Mesodermal cell (in vitro differentiated cells): ENCODE data around the gene FKBP1B.
"Not testable (repeated sequence)": the region's sequence is repeated elsewhere in the genome, so short reads cannot be mapped to it uniquely, and the experiment has no call there.

ENCODE experiments used
- H3K27ac ChIP-seq: 2 replicates; pipeline ENCODE4 v1.7.0; 2013; ENCODE audit warnings: mild to moderate bottlenecking, low read depth, low read length, moderate library complexity; ENCODE audit not compliant: severe bottlenecking
- H3K36me3 ChIP-seq: 2 replicates; pipeline ENCODE4 v1.7.1; 2013; ENCODE audit warnings: mild to moderate bottlenecking, low read length, moderate library complexity; ENCODE audit not compliant: control insufficient read depth, insufficient read depth
- H3K4me1 ChIP-seq: one replicate; pipeline ENCODE4 v1.7.1; 2013; ENCODE audit warnings: mild to moderate bottlenecking, low read length; ENCODE audit not compliant: insufficient read depth, control insufficient read depth, poor library complexity, severe bottlenecking
- H3K4me3 ChIP-seq: 2 replicates; pipeline ENCODE4 v1.7.0; 2013; ENCODE audit warnings: low read length, control low read depth, mild to moderate bottlenecking; ENCODE audit not compliant: insufficient read depth, poor library complexity, severe bottlenecking; ENCODE audit errors: extremely low read depth
- H3K9me3 ChIP-seq: 2 replicates; pipeline ENCODE4 v1.7.1; 2013; ENCODE audit warnings: mild to moderate bottlenecking, low read length, moderate library complexity; ENCODE audit not compliant: control insufficient read depth
- WGBS, 2 experiments: methylation state at CpG; one replicate each; pipeline ENCODE4 v1.1.5; 2013; ENCODE audit warnings: missing lambda C conversion rate in 2 of 2; ENCODE audit not compliant: insufficient coverage in 2 of 2; 5-methylcytosine and 5-hydroxymethylcytosine counted together

The FKBP1B gene

DNA sequence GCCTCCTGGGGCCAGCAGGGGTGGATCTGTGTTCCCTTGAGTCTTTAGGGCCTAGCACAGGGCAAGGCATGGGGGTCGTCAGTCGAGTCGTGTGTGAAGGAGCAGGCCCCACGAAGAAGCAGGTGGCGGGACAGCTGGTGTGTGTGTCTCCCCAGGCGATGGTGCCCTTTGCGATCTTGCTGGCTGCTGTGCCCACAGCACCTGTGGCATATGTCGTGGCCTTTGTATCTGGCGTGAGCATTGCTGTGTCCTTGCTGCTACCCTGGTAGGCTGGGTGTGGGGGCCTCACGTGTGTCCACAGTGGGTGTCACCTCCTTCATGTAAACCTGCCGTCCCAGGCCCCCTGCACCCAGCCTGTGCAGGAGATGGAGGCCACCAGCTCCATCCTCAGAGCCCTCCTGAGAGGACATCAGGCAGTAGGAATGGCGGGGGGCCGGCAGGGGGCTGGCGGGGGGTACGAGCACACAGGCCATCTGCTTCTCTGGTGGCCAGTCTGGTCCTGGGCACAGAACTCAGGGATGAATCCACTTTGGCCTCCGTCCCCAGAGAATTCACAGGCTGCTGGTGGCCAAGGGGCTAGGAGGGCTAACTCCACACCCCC is 26.5 kb upstream of the FKBP1B start:
- Histone ChIP-seq H3K4me1 (peaks cover 1% of the 10 kb centered on the region), H3K27ac (no peak overlapping the region), H3K36me3 (peaks cover 34% of the 10 kb centered on the region), H3K9me3 (no peaks in the 10 kb centered on the region), H3K4me3 (no peak overlapping the region)
- WGBS, 2 experiments, result 82 to 90% methylated on average over 13 to 14 of the region's 16 CpGs

DNA sequence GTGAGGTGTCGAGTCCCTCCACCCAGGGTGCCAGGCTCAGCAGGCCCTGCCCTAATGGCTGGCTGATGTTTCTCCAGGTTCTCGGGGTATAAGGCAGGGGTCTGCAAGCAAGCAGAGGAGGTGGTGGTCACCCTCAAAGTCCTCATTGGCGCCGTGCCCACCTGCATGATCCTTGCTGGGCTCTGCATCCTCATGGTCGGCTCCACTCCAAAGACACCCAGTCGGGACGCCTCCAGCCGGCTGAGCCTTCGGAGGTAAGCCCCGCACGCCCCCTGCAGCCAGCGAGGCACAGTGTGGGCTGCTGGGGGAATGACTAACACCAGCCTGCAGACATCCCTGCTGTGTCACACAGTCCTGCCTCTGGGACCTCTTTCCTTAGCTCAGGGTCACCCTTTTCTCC is 25.5 kb upstream of the FKBP1B start:
- Histone ChIP-seq H3K9me3 (no peaks in the 10 kb centered on the region), H3K27ac (no peak overlapping the region), H3K36me3 (peaks cover 39% of the 10 kb centered on the region), H3K4me1 (no peaks in the 10 kb centered on the region), H3K4me3 (no peak overlapping the region)
- WGBS, 2 experiments, result 87% methylated on average over 11 to 12 of the region's 12 CpGs

DNA sequence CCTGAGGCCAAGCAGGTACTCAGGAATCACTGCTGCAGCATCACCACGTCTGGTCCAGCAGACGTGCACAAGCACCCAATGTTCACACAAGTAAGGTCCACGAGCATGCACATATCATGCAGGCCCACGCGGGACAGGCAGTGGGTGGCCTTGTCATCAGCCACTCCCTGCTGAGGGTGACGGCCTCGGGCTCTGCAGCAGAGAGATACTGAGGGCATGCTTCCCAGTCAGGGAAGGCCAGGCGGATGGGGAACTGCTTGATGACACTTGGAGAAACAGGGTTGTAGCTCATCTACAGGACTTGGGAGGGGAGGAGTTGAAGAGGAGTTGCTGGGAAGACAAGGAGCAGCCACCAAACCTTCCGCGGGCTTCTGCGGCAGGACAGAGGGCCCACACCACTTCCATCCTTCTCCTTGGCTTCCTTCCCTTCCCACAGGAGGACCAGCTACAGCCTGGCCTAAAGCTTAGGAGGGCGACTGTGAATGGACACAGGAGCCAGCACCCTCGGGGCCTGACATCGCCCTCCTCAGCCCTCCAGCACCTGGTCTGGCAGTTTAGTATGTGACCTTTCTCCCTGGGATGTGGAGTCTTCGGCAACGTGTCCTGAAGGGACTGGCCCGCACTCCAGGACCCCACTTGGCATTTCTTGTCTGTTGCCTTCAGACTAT is 24.4 kb upstream of the FKBP1B start:
- Histone ChIP-seq H3K9me3 (no peaks in the 10 kb centered on the region), H3K36me3 (peaks cover 50% of the 10 kb centered on the region), H3K4me1 (no peaks in the 10 kb centered on the region), H3K27ac (no peak overlapping the region), H3K4me3 (no peak overlapping the region)
- WGBS, 2 experiments, result 93 to 97% methylated on average over 13 to 16 of the region's 17 CpGs

DNA sequence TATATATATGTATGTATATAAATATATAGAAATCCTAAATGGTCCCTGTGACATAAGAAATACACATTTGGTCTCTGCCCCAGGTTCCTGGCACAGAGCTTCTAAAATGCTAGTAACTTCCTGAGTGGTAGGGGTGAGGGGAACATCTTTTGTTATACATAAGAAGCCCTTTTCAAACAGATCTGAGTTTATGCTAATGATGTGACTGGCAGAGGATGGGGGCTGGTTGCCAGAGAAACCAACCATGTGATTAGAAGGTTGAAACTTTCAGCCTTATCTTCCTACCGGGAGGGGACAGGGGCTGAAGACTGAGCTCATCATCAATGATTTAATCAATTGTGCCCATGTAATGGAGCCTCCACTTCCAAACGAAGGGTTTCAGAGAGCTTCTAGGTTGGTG is 23.3 kb upstream of the FKBP1B start:
- no peaks in the 10 kb centered on the region for H3K4me1 ChIP-seq
- 26 to 60% methylated on average over 1 to 2 of the region's 2 CpGs for WGBS, 2 experiments
- H3K27ac ChIP-seq, result no peak overlapping the region
- H3K9me3 ChIP-seq, result no peaks in the 10 kb centered on the region
- no peak overlapping the region for H3K4me3 ChIP-seq
- H3K36me3 ChIP-seq, result peaks cover 59% of the 10 kb centered on the region

DNA sequence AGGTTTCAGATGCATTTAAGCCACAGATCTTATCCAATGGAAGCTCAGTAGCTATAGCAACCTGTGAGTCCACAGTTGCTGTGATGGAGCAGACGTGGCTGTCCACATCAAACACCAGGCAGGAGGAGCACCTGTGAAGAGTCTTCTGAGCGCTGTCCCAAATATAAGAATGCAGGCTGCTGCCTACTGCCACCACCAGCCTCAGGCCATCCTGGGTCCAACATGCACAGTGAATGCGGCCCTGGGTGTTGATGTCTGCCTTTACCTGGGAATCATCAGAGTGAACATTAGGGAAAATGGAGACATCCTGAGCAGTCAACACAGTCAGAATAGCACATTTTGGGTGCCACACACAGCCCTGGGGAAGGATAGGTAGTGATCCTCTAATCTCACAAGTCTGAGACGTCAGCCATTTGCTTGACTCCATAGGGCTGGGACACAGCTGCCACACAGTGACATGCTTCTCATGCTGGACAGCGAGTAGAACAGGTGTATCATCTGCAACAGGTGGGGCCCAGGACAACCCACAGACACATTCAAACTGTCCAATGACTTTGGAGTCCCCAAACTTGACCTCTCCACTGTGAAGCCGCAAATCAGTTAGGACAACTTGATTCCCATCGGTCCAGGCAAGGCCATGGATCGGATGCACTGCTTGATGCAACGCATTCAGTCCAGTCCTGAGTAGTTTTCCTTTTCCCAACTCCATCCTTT is 10.6 kb upstream of the FKBP1B start:
- 95% methylated on average over 7 to 9 of the region's 9 CpGs for WGBS, 2 experiments

DNA sequence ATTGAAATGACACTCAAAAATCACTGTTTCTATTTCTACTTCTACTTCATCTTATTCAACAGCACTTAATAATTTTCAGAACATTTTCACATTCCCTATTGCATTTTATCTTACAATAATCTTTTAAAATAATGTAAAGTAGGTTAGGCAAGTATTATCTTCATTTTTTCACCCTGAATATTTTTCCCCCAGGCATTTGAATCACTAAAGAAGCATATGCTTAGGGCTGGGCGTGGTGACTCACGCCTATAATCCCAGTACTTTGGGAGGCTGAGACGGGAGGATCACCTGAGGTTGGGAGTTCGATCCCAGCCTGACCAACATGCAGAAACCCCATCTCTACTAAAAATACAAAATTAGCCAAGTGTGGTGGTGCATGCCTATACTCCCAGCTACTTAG is 9.0 kb upstream of the FKBP1B start:
- 100% methylated on average over 4 of the region's 4 CpGs; no CpG with 5 or more reads in 1 of the 2 experiments for WGBS, 2 experiments
- Histone ChIP-seq H3K4me1 (no peaks in the 10 kb centered on the region), H3K36me3 (peaks cover 35% of the 10 kb centered on the region), H3K9me3 (no peaks in the 10 kb centered on the region), H3K27ac (no peak overlapping the region), H3K4me3 (no peak overlapping the region)

More for the DNA sequence above, 10.6 kb upstream of the FKBP1B start:
- Histone ChIP-seq H3K4me3 (no peak overlapping the region), H3K36me3 (peaks cover 43% of the 10 kb centered on the region), H3K9me3 (no peaks in the 10 kb centered on the region), H3K27ac (no peak overlapping the region), H3K4me1 (no peaks in the 10 kb centered on the region)

DNA sequence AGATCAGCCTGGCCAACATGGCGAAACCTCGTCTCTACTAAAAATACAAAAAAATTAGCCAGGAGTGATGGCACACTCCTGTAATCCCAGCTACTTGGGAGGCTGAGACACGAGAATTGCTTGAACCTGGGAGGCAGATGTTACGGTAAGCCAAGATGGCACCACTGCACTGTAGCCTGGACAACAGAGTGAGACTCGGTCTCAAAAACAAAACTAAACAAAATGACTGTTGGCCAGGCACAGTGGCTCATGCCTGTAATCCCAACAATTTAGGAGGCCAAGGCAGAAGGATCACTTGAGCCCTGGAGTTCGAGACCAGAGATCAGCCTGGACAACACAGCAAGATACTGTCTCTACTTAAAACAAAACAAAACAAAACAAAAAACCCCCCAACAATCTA is 6.4 kb upstream of the FKBP1B start:
- peaks cover 16% of the 10 kb centered on the region for H3K36me3 ChIP-seq
- H3K9me3 ChIP-seq, H3K4me3 ChIP-seq, H3K27ac ChIP-seq, H3K4me1 ChIP-seq: not testable (repeated sequence)
- 90 to 99% methylated on average over 6 of the region's 6 CpGs for WGBS, 2 experiments

DNA sequence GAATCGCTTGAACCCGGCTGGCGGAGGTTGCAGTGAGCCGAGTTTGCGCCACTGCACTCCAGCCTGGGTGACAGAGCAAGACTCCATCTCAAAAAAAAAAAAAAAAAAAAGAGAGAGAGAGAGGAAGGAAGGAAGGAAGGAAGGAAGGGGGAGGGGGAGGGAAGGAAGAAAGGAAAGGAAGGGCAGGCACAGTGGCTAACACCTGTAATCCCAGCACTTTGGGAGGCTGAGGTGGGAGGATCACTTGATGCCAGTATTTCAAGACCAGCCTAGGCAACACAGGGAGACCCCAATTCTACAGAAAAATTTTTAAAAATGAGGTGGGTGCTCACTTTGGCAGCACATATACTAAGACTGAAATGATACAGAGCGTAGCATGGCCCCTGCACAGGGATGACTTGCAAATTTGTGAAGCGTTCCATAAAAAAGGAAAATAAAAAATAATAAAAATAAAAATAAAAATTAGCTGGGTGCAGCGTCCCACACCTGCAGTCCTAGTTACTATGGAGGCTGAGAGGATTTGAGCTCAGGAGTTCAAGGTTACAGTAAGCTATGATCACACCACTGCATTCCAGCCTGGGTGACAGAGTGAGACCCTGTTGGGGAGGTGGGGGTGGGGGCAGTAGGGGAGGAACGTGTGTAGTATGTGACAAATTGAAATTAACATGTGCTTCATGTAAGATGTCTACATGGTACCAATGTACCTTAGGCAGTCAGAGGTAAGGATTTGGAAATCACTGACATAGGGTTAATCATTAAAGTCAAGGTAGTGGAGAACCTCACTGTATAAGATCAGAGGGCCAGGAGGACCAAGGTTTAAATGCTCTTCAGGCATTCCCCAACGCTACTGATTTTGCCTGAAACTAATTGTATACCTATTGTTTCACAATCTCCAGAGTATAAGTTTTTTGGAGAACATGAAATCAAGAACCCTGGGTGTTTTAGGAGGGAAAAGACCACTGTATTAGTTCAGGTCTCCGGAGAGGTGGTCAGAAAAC is 3.7 kb upstream of the FKBP1B start:
- Histone ChIP-seq H3K4me3 (peak overlapping the region; percentile 74), H3K36me3 (no peaks in the 10 kb centered on the region), H3K27ac (no peak overlapping the region), H3K4me1 (peaks cover 9% of the 10 kb centered on the region), H3K9me3 (no peaks in the 10 kb centered on the region)
- 58 to 75% methylated on average over 2 of the region's 11 CpGs for WGBS, 2 experiments

DNA sequence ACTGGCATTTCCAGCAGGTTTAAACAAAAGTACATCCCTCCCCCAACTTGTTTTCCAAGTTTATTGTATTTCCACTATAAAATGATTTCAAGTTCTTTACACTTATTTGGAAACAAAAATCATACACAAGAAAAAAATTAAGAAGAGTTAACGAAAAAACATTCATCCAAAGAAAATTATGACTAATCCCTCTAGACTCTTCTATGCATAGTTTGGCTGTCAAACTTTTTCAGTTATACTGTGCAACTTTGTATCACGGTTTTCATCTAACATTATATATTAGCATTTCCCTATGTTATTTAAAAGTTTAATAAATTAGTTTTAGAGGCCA is 3.0 kb upstream of the FKBP1B start:
- 0% methylated on average over 1 of the region's 2 CpGs; no CpG with 5 or more reads in 1 of the 2 experiments for WGBS, 2 experiments
- Histone ChIP-seq H3K9me3 (no peaks in the 10 kb centered on the region), H3K36me3 (no peaks in the 10 kb centered on the region), H3K27ac (peak overlapping the region; percentile 68), H3K4me1 (peaks cover 9% of the 10 kb centered on the region), H3K4me3 (peak overlapping the region; percentile 74)

DNA sequence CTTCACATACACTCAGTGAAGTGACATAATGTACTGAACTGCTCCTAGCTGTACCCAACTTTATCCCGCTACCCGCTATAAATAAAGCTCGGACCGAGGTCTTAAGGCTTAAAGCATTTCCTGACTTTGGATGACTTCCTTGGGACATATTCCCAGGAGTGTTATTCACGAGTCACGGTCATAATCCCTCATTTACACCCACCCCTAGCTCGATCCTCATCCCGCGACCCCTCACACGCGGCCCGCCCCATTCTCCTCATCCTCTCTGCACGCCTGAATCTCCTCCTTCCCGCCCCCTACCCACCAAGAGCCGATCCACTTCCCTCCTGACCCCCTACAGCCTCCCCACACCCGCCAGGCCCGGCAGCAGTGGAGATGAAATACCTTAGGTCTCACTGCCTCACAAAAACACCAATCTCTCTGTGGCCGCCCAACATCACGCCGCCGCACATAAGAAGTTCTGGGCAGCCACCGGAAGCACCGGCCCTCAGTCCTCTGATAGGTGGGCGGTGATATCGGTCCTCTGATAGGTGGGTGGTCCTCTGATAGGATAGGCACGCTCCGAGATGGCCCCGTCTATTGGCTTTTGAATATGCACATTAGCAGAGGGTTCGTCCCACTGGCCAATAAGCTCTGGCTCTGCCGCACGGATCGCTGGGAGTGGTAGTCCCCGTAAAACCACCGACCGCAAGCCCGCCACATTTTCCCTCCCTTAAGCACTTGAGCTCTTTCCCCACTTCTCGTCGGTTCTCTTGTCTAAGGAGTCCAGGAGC is 2.4 kb upstream of the FKBP1B start, which contains the start of gene WDCP:
Gene WDCP, minus strand, starts transcription at position 462 of the 773 bp plus-strand sequence. CDS start 7,897 bp downstream, outside the sequence.
- Histone ChIP-seq H3K4me3 (peak within 1 kb of the TSS; percentile 74), H3K4me1 (peaks cover 9% of the 10 kb centered on the region), H3K36me3 (no peaks in the 10 kb centered on the region), H3K9me3 (no peaks in the 10 kb centered on the region), H3K27ac (peak within 1 kb of the TSS; percentile 68)
- 0 to 1% methylated on average over 28 to 30 of the region's 38 CpGs for WGBS, 2 experiments
